ENCODE measurements around the gene MDGA2.

- TF ChIP-seq CTCF (IDR thresholded peaks at IDR 0.05; ENCODE audit: insufficient read depth, low read length, poor library complexity, severe bottlenecking) (no peak), EZH2phosphoT487 (conservative IDR thresholded peaks at IDR 0.05; ENCODE audit: low read length) (no peak)
Measured at GRCh38 chr14:47223656-47224055, 451.7 kb downstream of the MDGA2 start.

Measured in SU-DHL-6 (cell line).